Aorta (tissue), 5 donors: Measurements from ENCODE around the gene PPP6R1. TPM values are rescaled to one million over a fixed set of nuclear protein-coding genes. Genes with fewer than 3 reads are reported as not detected.

Experiments
- ATAC-seq: fragments of 200-7000 bp; cut with Tn5 transposase; one replicate; pipeline ENCODE4 v1.9.1; 2022; ENCODE audit warnings: moderate library complexity; ENCODE audit not compliant: low FRiP score
- DNase-seq, 2 donors: peaks; one replicate each; pipeline ENCODE4 v3.0.0-alpha.2; 2020
- H3K27ac ChIP-seq, 2 donors: one replicate each; pipeline ENCODE4 v1.5.1; 2013; ENCODE audit warnings: low read length in 2 of 2, mild to moderate bottlenecking in 2 of 2, moderate library complexity in 2 of 2, control low read depth in 1 of 2, inconsistent platforms in 1 of 2, low read depth in 1 of 2
- H3K27me3 ChIP-seq, 2 donors: one replicate each; pipeline ENCODE4 v1.6.1; 2013; ENCODE audit warnings: control low read depth in 1 of 2, low read length in 1 of 2, mild to moderate bottlenecking in 1 of 2, moderate library complexity in 1 of 2; ENCODE audit not compliant: insufficient read depth in 2 of 2, control insufficient read depth in 1 of 2
- H3K36me3 ChIP-seq, 2 donors: one replicate each; pipeline ENCODE4 v1.6.1; 2013; ENCODE audit warnings: control low read depth in 1 of 2, low read length in 1 of 2, mild to moderate bottlenecking in 1 of 2; ENCODE audit not compliant: insufficient read depth in 2 of 2, control insufficient read depth in 1 of 2
- H3K4me1 ChIP-seq, 2 donors: one replicate each; pipeline ENCODE4 v1.6.1; 2013; ENCODE audit warnings: low read length in 2 of 2, control low read depth in 1 of 2, mild to moderate bottlenecking in 1 of 2, moderate library complexity in 1 of 2; ENCODE audit not compliant: insufficient read depth in 2 of 2, control insufficient read depth in 1 of 2
- H3K4me3 ChIP-seq, 2 donors: one replicate each; pipeline ENCODE4 v1.5.1; 2013; ENCODE audit warnings: low read length in 2 of 2, control low read depth in 1 of 2, mild to moderate bottlenecking in 1 of 2
- H3K9me3 ChIP-seq: one replicate; pipeline ENCODE4 v1.6.1; 2013; ENCODE audit warnings: mild to moderate bottlenecking, low read length; ENCODE audit not compliant: control insufficient read depth
- WGBS, 2 donors: extraction: QIAGEN DNeasy Blood & Tissue Kit; methylation state at CpG; one replicate each; pipeline ENCODE4 v1.1.7; 2013; 5-methylcytosine and 5-hydroxymethylcytosine counted together
- intact Hi-C, 2 donors: fragments of 100-400 bp; cut with DNase I; formaldehyde crosslinking; loops; one replicate each; pipeline versions ENCODE4 v1.14.2 to v1.15.0; 2022
- polyA plus RNA-seq, 2 donors: library from polyadenylated mRNA; stranded (reverse); fragments of 200-250 nt; gene quantifications; one replicate each; pipeline ENCODE4 v1.2.3, GENCODE V29; 2013
- total RNA-seq, 2 donors: library from RNA; stranded (reverse); fragmentation: NEBNext Ultra II Directional; extraction: Animal tissue kit (Norgen Biotek cat#: 25700); gene quantifications; one replicate each; pipeline ENCODE4 v1.2.1, GENCODE V29; 2021
- donor health status: healthy with polysubstance abuse.
- donor health status: Bipolar disorder and iron deficiency.
- donor health status: DM: no; HTN: no; CAD: no.
- donor health status: DM: no; HTN: no; CAD: no.
- donor health status: DM: yes; HTN: yes; CAD: no.

The PPP6R1 gene
- total and polyA plus RNA-seq, 4 donors = 15.2 to 55.4 (median 36.6) TPM

DNA sequence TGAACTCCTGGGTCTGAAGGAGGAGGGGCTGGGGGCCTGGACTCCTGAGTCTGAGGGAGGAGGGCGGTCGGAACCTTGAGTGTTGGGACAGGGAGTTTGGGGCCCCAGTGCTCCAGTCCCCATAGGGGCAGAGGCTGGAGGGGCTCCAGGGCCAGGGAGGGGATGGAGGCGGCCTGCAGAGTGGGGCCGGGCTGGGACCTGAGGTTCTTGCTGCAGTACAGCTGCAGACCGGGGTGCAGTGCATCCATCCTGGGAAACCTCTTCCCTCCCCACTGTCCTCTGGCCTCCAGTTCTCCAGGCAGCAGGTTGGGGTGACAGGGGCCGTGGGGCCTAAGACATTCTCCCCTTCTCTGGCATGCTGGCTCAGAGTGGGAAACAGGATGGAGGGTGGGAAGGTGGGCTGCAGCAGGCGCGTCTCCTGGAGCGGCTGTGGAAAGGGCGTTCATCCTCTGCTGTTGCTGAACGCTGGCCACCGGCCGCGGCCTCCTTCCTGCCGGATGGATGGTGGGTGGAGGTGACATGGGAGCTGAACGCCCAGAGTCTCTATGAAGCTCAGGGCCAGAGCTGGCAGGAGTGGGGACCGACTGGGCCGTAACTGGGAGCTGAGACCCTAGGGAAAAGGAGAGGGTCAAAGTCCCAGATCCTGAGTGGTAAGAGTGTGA lies 26.5 kb upstream of the PPP6R1 start:
- WGBS, 2 donors = 13 to 16% methylated on average over 18 of the region's 18 CpGs
- ATAC-seq = no peak
- intact Hi-C loops = no loop called here

DNA sequence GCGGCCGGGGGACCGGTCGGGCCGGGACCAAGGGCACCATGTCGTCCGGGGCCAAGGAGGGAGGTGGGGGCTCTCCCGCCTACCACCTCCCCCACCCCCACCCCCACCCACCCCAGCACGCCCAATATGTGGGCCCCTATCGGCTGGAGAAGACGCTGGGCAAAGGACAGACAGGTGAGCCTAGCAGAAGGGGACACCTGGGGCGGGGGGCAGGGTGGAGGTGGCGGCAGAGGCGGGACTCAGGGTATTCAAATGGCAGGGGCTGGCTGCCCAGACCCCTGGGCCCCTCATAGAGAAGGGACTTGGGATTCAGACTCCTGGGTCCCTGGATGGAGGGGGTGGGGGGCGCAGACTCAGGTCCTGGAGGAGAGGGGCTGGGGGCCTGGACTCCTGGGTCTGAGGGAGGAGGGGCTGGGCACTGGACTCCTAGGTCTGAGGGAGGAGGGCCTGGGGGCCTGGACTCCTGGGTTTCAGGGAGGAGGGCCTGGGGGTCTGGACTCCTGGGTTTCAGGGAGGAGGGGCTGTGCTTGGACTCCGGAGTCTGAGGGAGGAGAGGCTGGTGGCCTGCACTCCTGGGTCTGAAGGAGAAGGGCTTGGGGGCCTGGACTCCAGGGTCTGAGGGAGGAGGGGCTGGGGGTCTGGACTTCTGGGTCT lies 25.7 kb upstream of the PPP6R1 start:
- H3K36me3 ChIP-seq = no peaks in the 10 kb centered on the region
- peak overlapping the region; percentile 31 to 50 for H3K27ac ChIP-seq
- no peaks in the 10 kb centered on the region for H3K9me3 ChIP-seq
- H3K4me3 ChIP-seq = peak overlapping the region; percentile 80 to 88
- intact Hi-C loops = no loop called here
- no peaks in the 10 kb centered on the region for H3K4me1 ChIP-seq
- no peak for DNase-seq
- no peak for ATAC-seq
- WGBS, 2 donors = 7 to 18% methylated on average over 5 to 16 of the region's 16 CpGs
- H3K27me3 ChIP-seq = no peaks in the 10 kb centered on the region

More for the DNA sequence above, 26.5 kb upstream of the PPP6R1 start:
- H3K36me3 ChIP-seq = no peaks in the 10 kb centered on the region
- H3K27me3 ChIP-seq = no peaks in the 10 kb centered on the region
- H3K4me3 ChIP-seq = no peak overlapping the region
- no peak overlapping the region for H3K27ac ChIP-seq
- no peaks in the 10 kb centered on the region for H3K4me1 ChIP-seq
- H3K9me3 ChIP-seq = no peaks in the 10 kb centered on the region
- no peak for DNase-seq

DNA sequence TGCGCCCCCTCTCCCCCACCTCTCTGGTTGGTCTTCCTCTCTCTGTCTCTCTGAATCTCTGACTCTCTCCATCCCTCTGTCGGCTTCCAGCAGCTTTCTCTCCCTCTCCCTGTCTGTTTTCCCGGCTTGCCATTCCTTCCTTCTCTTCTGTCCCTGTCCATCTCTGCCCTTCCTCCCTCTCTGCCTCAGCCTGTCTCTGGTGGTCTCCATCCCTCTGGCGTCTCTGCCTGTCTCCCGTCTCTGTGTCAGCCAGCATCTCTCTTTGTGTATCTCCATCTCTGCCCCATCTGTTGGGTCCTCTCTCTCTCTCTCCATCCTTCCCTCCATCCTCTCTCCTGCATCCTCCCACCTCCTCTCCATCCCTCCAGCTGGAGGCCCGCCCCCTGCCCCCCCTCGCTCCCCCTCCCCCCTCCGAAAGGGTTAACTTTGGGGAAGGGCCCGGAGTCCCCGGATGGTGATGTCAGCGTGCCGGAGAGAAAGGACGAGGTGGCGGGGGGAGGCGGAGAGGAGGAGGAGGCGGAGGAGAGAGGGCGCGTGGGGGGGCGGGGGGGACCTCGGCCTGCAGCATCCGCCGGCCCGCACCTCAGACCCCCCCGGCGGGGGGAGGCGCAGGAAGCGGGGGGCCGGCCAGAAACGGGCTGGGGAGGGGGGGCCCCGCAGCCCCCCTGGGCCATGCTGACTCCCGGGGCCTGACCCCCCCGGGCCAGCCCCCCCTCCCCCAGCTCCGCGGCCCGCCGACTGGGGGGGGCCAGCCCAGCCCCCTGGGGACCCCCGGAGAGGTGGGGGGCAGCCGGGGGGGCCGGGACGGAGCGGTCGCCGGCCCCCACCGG lies 24.9 kb upstream of the PPP6R1 start, which contains the start of gene BRSK1:
Gene BRSK1, plus strand, starts transcription at position 450 of the 830 bp plus-strand sequence. CDS start 446 bp downstream, outside the sequence.
- peak within 1 kb of the TSS; percentile 31 to 50 for H3K27ac ChIP-seq
- H3K9me3 ChIP-seq = no peaks in the 10 kb centered on the region
- H3K27me3 ChIP-seq = no peaks in the 10 kb centered on the region
- no peaks in the 10 kb centered on the region for H3K36me3 ChIP-seq
- ATAC-seq (no peak), DNase-seq (peak; percentile 77 to 87)
- peak within 1 kb of the TSS; percentile 80 to 88 for H3K4me3 ChIP-seq
- WGBS, 2 donors = 4 to 6% methylated on average over 14 to 44 of the region's 44 CpGs
- intact Hi-C loops = no loop called here
- no peaks in the 10 kb centered on the region for H3K4me1 ChIP-seq

DNA sequence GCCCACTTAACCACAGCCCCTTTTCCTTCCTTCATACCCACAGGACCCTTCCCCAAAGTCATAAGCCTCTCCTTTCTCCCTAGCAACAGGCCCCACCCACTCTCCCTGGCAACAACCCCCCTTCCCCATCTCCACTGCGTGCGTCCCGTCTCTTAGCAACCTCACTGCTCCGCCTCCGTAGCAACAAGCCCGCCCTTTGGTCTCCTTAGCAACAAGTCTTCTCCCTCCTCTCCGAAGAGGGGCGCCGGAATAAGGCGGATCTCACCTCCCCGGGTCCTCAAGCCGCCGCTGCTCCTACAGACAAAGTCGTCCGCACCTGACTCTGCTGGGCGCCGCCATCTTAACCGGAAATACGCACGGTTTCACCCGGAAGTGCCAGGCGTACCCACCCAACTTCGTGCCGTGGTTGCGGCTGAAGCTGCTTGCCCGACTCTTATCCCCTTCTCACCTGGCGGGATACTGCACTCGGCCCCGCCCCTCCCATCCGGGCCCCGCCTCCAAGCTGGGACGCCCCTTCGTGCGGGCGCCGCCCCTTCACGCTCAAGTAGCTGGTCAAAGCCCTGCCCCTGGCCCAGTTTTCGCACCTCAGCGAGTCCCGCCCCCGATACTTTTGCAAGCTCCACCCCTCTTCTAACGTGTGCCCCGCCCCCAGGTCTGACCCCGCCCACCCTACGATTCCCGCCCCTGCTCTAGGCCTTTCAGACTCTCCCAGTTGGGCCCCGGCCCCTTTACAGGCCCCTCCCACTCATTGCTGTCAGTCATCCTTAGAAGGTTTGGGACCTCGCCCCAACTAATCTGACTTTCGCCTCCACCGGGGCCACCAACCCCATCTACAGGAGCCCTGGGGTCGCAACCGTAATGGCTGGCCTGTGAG lies 21.2 kb upstream of the PPP6R1 start, which contains the start of gene HSPBP1:
Gene HSPBP1, minus strand, starts transcription at position 341 of the 874 bp plus-strand sequence. CDS start 502 bp downstream, outside the sequence.
- H3K36me3 ChIP-seq = no peaks in the 10 kb centered on the region
- peak; percentile 93 for ATAC-seq
- no peaks in the 10 kb centered on the region for H3K4me1 ChIP-seq
- H3K4me3 ChIP-seq = peak within 1 kb of the TSS; percentile 5 to 53
- WGBS, 2 donors = 2 to 3% methylated on average over 50 to 52 of the region's 52 CpGs
- no peaks in the 10 kb centered on the region for H3K9me3 ChIP-seq
- intact Hi-C loops = loop anchor here (1.0 to 2.0 kb wide), 3 partner anchors 19 to 105 kb away; partner anchors contain the start of genes PPP6R1 (in 1 of the 2), RPL28 (in 1 of the 2) and TMEM238 (in 1 of the 2)
- peak; percentile 94 to 96 for DNase-seq
- H3K27ac ChIP-seq = peak within 1 kb of the TSS in 1 of 2 donors; percentile 30
- H3K27me3 ChIP-seq = no peaks in the 10 kb centered on the region

DNA sequence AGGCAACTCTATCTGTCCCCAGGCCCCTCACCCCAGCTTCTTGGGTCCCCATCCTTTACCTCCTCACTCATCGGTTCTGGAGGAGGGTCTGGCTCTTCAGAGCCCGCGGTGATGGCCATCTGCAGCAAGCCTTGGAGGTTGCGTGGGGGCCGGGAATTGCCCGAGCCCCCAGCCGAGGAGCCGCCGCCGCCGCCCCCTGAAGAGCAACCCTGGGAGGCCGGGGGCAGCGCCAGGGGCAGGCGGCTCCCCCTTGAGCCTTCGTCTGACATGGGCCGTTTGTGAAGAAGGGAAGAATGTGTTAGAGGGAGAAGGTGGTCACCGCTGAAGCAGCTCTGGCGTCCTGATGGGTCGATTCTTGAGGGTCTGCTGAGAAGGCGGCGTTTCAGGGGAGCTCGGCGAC lies 20.5 kb upstream of the PPP6R1 start:
- peak; percentile 1 for ATAC-seq
- intact Hi-C loops = loop anchor here in 1 of 2 donors (2.0 kb wide), 1 partner anchor 19 kb away; no protein-coding TSS in a partner anchor

DNA sequence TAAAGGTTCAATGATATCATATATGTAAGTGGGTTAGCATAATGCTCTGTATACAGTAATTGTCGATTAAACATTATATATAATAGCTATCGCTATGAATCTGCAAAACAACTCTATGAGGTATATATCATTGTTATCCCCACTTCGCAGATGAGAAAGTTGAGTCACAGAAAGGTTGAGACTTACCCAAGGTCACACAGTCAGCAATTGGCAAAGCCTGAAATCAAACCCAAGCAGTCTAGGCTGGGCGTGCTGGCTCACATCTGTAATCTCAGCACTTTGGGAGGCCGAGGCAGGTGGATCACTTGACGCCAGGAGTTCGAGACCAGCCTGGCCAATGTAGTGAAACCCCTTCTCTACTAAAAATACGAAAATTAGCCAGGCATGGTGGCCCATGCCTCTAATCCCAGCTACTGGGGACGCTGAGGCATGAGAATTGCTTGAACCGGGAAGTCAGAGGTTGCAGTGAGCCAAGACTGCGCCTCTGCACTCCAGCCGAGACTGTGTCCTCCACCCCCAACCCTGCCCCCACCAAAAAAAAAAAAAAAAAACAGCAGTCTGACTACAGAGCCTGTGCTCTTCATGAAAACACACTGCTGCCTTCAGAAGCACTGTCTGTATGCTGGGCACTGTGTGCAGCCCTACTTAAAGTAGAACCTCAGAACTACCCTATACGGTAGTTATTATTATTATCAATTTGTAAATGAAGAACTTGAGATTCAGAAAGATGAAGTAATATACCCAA lies 19.7 kb upstream of the PPP6R1 start:
- Histone ChIP-seq H3K9me3 (no peaks in the 10 kb centered on the region), H3K27ac (no peak overlapping the region), H3K27me3 (no peaks in the 10 kb centered on the region), H3K4me3 (no peak overlapping the region), H3K4me1 (no peaks in the 10 kb centered on the region), H3K36me3 (no peaks in the 10 kb centered on the region)
- ATAC-seq (no peak), DNase-seq (no peak)
- 82 to 90% methylated on average over 13 of the region's 13 CpGs for WGBS, 2 donors
- intact Hi-C loops = loop anchor here in 1 of 2 donors (2.0 kb wide), 1 partner anchor 18 kb away; no protein-coding TSS in a partner anchor

More for the DNA sequence above, 20.5 kb upstream of the PPP6R1 start:
- peak overlapping the region; percentile 5 to 53 for H3K4me3 ChIP-seq
- no peaks in the 10 kb centered on the region for H3K27me3 ChIP-seq
- DNase-seq = no peak
- H3K27ac ChIP-seq = no peak overlapping the region
- H3K9me3 ChIP-seq = no peaks in the 10 kb centered on the region
- no peaks in the 10 kb centered on the region for H3K36me3 ChIP-seq
- H3K4me1 ChIP-seq = no peaks in the 10 kb centered on the region
- WGBS, 2 donors = 3 to 4% methylated on average over 23 of the region's 23 CpGs

DNA sequence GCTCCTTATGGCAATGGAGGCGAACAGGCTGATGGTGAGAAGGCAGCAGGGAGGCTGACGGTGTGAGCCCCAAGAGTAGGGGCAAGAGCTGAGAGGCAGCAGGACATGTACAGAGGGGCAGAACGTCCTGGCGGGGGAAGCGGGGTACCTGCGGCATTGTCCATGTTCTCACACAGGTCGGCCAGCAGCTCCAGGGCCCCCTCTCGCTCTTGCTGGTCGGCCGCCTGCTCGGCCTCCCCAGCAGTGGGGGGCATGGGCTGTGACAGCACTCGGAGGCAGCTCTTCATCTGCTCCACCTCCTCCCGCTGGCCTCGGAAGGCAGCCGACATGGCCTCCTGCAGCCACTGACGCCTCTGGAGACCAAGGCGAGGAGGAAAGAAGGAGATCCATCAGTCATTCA lies 18.7 kb upstream of the PPP6R1 start:
- 83 to 86% methylated on average over 17 of the region's 17 CpGs for WGBS, 2 donors
- intact Hi-C loops = no loop called here
- DNase-seq (no peak), ATAC-seq (no peak)
- Histone ChIP-seq H3K27me3 (no peaks in the 10 kb centered on the region), H3K27ac (no peak overlapping the region), H3K4me1 (no peaks in the 10 kb centered on the region), H3K9me3 (no peaks in the 10 kb centered on the region), H3K36me3 (no peaks in the 10 kb centered on the region), H3K4me3 (no peak overlapping the region)
